A549 (cell line): ENCODE measurements around the gene SLC16A4. TPM values are rescaled to one million over a fixed set of nuclear protein-coding genes. Genes with fewer than 3 reads are reported as not detected.
A peak's percentile ranks its signal among the peaks of the same experiment; 100 is the strongest.

ENCODE experiments used
- ATAC-seq, 2 experiments: fragments of 200-7000 bp in 1 of 2; fragments of >200 bp in 1 of 2; cut with Nextera tagmentation in 1 of 2; cut with Tn5 transposase in 1 of 2; 3 replicates each; pipeline versions ENCODE4 v1.8.0 to v1.9.1; 2018 to 2020; ENCODE audit warnings: mild to moderate bottlenecking in 1 of 2, moderate library complexity in 1 of 2
- CTCF ChIA-PET: fragments of 300-600 bp; sonication (Branson Sonifier 250); formaldehyde crosslinking; extraction: SDS; loops from one replicate; lab custom pipeline; 2021; ENCODE audit warnings: antibody characterized with exemption, inconsistent platforms; lab: Yijun Ruan, JAX
- POLR2A ChIA-PET: fragments of 350-600 bp; formaldehyde crosslinking; extraction: SDS; loops from one replicate; lab custom pipeline; 2021; ENCODE audit warnings: antibody characterized with exemption, inconsistent platforms; lab: Yijun Ruan, JAX
- DNase-seq, 2 experiments: peaks; one replicate each; pipeline versions ENCODE4 v3.0.0 to v3.0.0-alpha.2; 2011 to 2016; ENCODE audit warnings: low read depth in 1 of 2, low spot score in 1 of 2
- FAIRE-seq: peaks from 2 replicates; lab custom pipeline; 2011; peaks lifted over from hg19 to GRCh38; lab: Jason Lieb, UNC
- H3K27ac ChIP-seq, 2 experiments: fragments of >200 bp; sonication (Bioruptor Twin); formaldehyde crosslinking; 3 replicates each; pipeline ENCODE4 v1.5.1; 2016 to 2017
- H3K4me1 ChIP-seq: fragments of >200 bp; sonication (Bioruptor Twin); formaldehyde crosslinking; 3 replicates; pipeline ENCODE4 v1.6.1; 2016
- H3K4me2 ChIP-seq: fragments of >200 bp; sonication (Bioruptor Twin); formaldehyde crosslinking; 3 replicates; pipeline ENCODE4 v1.6.1; 2016
- H3K4me3 ChIP-seq: fragments of >200 bp; sonication (Bioruptor Twin); formaldehyde crosslinking; 3 replicates; pipeline ENCODE4 v1.5.1; 2016
- H3K9me3 ChIP-seq: fragments of >200 bp; sonication (Bioruptor Twin); formaldehyde crosslinking; 3 replicates; pipeline ENCODE4 v1.6.1; 2016
- BHLHE40 ChIP-seq: IDR thresholded peaks from 2 replicates; pipeline ENCODE4 v1.6.1; 2012; ENCODE audit warnings: low read depth, low read length, inconsistent platforms
- CBX2 ChIP-seq: fragments of 200-600 bp; sonication (generic); IDR thresholded peaks from 2 replicates; pipeline ENCODE4 v1.6.1; 2016; ENCODE audit warnings: low read depth, mild to moderate bottlenecking, borderline replicate concordance
- CBX8 ChIP-seq: fragments of 200-600 bp; sonication (generic); IDR thresholded peaks from 2 replicates; pipeline ENCODE4 v1.6.1; 2016
- CEBPB ChIP-seq, 2 experiments: fragments of >200 bp in 1 of 2; sonication (Bioruptor Twin) in 1 of 2; formaldehyde crosslinking in 1 of 2; IDR thresholded peaks; 2 replicates each; pipeline ENCODE4 v1.6.1; 2012 to 2016
- CHD2 ChIP-seq: fragments of 150-350 bp; IDR thresholded peaks from 2 replicates; pipeline ENCODE4 v1.6.1; 2014; ENCODE audit warnings: low read length; ENCODE audit not compliant: partially characterized antibody
- ESRRA ChIP-seq: fragments of 150-350 bp; IDR thresholded peaks from 2 replicates; pipeline ENCODE4 v1.6.1; 2014; ENCODE audit warnings: mild to moderate bottlenecking, low read length, borderline replicate concordance
- FOSL2 ChIP-seq, 2 experiments: fragments of 450-650 bp in 1 of 2; fragments of >200 bp in 1 of 2; sonication (Bioruptor Twin) in 1 of 2; formaldehyde crosslinking; IDR thresholded peaks; 2 replicates each; pipeline versions ENCODE4 v1.5.0 to v1.6.1; 2016 to 2020; ENCODE audit warnings: mild to moderate bottlenecking in 1 of 2, moderate library complexity in 1 of 2
- HOXB13 ChIP-seq: fragments of 250-450 bp; sonication (Bioruptor Pico); IDR thresholded peaks from 2 replicates; pipeline ENCODE4 v1.5.0; 2020; ENCODE audit warnings: low read depth, mild to moderate bottlenecking, moderate library complexity
- JUN ChIP-seq, 2 experiments: fragments of >200 bp; sonication (Bioruptor Twin); formaldehyde crosslinking; IDR thresholded peaks; 2 replicates in 1 of 2; 3 replicates in 1 of 2; pipeline ENCODE4 v1.6.1; 2016 to 2017
- JUNB ChIP-seq: fragments of >200 bp; sonication (Bioruptor Twin); formaldehyde crosslinking; IDR thresholded peaks from 2 replicates; pipeline ENCODE4 v1.6.1; 2016
- KDM5A ChIP-seq: fragments of 200-600 bp; sonication (generic); IDR thresholded peaks from 2 replicates; pipeline ENCODE4 v1.6.1; 2016; ENCODE audit warnings: antibody characterized with exemption, mild to moderate bottlenecking
- NFE2L2 ChIP-seq: fragments of 150-350 bp; conservative IDR thresholded peaks from 2 replicates; pipeline ENCODE4 v1.6.1; 2014; ENCODE audit warnings: low read length
- NR3C1 ChIP-seq: fragments of >200 bp; sonication (Bioruptor Twin); formaldehyde crosslinking; IDR thresholded peaks from 3 replicates; pipeline ENCODE4 v1.6.1; 2017
- RARB ChIP-seq: fragments of 250-450 bp; sonication (Bioruptor Pico); IDR thresholded peaks from 2 replicates; pipeline ENCODE4 v1.8.0; 2021; ENCODE audit warnings: mild to moderate bottlenecking, moderate library complexity
- SMC3 ChIP-seq: fragments of >200 bp; sonication (Bioruptor Twin); formaldehyde crosslinking; IDR thresholded peaks from 3 replicates; pipeline ENCODE4 v1.6.1; 2018; ENCODE audit warnings: inconsistent platforms
- TP53 ChIP-seq: fragments of 250-450 bp; sonication (Bioruptor Pico); IDR thresholded peaks from 2 replicates; pipeline ENCODE4 v1.5.0; 2021; ENCODE audit warnings: mild to moderate bottlenecking, moderate library complexity
- ZC3H11A ChIP-seq: fragments of 450-650 bp; IDR thresholded peaks from 2 replicates; pipeline ENCODE4 v1.6.1; 2014; ENCODE audit warnings: antibody characterized with exemption, mild to moderate bottlenecking
- ZFP36 ChIP-seq: fragments of 450-650 bp; IDR thresholded peaks from 2 replicates; pipeline ENCODE4 v1.6.1; 2014; ENCODE audit warnings: borderline replicate concordance; ENCODE audit not compliant: partially characterized antibody
- ZNF302 ChIP-seq: fragments of 250-450 bp; sonication (Bioruptor Pico); IDR thresholded peaks from 2 replicates; pipeline ENCODE4 v1.9.0; 2021; ENCODE audit warnings: inconsistent platforms, mild to moderate bottlenecking, moderate library complexity
- WGBS: methylation state at CpG from one replicate; pipeline ENCODE4 v1.1.6; 2017; ENCODE audit errors: missing lambda C conversion rate; 5-methylcytosine and 5-hydroxymethylcytosine counted together
- polyA plus RNA-seq, 4 experiments: library from polyadenylated mRNA; depleted of rRNA in 3 of 4; stranded (reverse); fragments of >200 nt; fragmentation: RNase III in 1 of 4; extraction: RNeasy Plus Mini Kit Qiagen cat#74134 plus additional on column Dnase treatment in 1 of 4; gene quantifications; 2 replicates in 3 of 4; 3 replicates in 1 of 4; pipeline ENCODE4 v1.2.3, GENCODE V29; 2011 to 2017
- TF ChIP-seq, protein P1 (sequence below): fragments of 250-450 bp; sonication (Bioruptor Pico); IDR thresholded peaks from 2 replicates; pipeline ENCODE4 v1.5.0; 2020; ENCODE audit warnings: low read depth, mild to moderate bottlenecking, moderate library complexity
- TF ChIP-seq, protein P2 (sequence below): fragments of 150-350 bp; IDR thresholded peaks from 2 replicates; pipeline ENCODE4 v1.6.1; 2014; ENCODE audit warnings: low read depth, mild to moderate bottlenecking, low read length

The SLC16A4 gene
- polyA plus RNA-seq, 2 of the 4 experiments (the other 2 are of a cell fraction), result 61.0 to 176 TPM

DNA sequence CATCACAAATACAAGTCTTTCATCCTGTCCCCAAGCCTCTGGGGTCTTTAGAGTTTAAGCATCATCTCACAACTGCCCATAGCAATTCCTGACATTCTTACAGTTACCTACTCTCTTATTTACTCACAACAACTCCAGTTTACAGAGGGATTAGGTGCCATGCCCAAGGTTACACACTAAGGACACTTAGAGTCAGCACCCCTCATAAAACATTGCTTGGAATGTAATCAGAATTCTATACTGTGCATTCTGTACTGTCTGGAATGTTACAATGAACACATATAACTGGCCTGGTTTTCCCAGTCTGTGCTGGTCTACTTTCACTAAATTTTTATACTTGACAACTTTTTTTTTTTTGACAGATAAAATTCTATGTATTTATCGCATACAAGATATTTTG, 66.2 kb downstream of the SLC16A4 start:
- no peak for DNase-seq
- WGBS, result 86% methylated on average over 1 of the region's 1 CpG
- CTCF ChIA-PET, result interaction anchor here (2.3 to 2.4 kb wide), 2 partner anchors 12 to 116 kb away, joined by 9 to 10 read pairs; no protein-coding TSS in a partner anchor

GRCh38 chr1:110321846-110322245, 69.0 kb downstream of the SLC16A4 start:
- POLR2A ChIA-PET, result no interaction called here
- CTCF ChIA-PET, result interaction anchor here (1.0 to 1.1 kb wide), 2 partner anchors 9 to 114 kb away, joined by 4 to 5 read pairs; no protein-coding TSS in a partner anchor

More for the DNA sequence above, 66.2 kb downstream of the SLC16A4 start:
- TF ChIP-seq HOXB13, result no peak
- no peak for TF ChIP-seq TP53
- TF ChIP-seq, all 56 proteins: peak for 0
- FAIRE-seq (no peak), ATAC-seq (0 out of 6 replicates have a peak, but pooled peaks of 1 of the 2 experiments have one; percentile 19)
- POLR2A ChIA-PET, result no interaction called here
- Histone ChIP-seq H3K4me3 (no peak overlapping the region), H3K9me3 (peaks cover 8% of the 10 kb centered on the region; the same call in 1 of the 3 replicates), H3K27ac (no peak overlapping the region), H3K4me2 (no peak overlapping the region), H3K4me1 (no peaks in the 10 kb centered on the region)

DNA sequence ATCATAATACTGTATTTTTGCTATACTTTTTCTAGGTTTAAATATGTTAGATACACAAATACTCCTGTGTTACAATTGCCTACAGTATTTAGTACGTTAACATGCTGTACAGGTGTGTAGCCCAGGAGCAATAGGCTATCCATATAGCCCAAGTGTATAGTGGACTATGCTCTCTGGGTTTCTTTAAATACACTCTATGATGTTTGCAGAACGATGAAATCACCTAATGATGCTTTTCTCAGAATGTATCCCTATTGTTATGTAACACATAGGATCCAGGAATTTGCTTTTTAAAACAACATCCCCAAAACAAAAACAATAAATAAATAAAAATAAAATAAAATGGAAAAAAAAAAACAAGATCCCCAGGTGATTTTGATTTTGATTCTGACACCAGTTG, 69.8 kb downstream of the SLC16A4 start:
- TF ChIP-seq, protein P1, sequence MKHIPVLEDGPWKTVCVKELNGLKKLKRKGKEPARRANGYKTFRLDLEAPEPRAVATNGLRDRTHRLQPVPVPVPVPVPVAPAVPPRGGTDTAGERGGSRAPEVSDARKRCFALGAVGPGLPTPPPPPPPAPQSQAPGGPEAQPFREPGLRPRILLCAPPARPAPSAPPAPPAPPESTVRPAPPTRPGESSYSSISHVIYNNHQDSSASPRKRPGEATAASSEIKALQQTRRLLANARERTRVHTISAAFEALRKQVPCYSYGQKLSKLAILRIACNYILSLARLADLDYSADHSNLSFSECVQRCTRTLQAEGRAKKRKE, result no peak
- TF ChIP-seq CHD2 (no peak), ZC3H11A (no peak), ZFP36 (no peak), CBX2 (no peak)
- Histone ChIP-seq H3K9me3 (0 out of 3 replicates have a peak, but pooled peaks cover 4% of the 10 kb centered on the region), H3K4me1 (no peaks in the 10 kb centered on the region), H3K4me2 (no peak overlapping the region), H3K27ac (no peak overlapping the region), H3K4me3 (no peak overlapping the region)
- DNase-seq (no peak), ATAC-seq (no peak), FAIRE-seq (no peak)
- ChIA-PET POLR2A (no interaction called here), CTCF (interaction anchor here (0.9 to 1.1 kb wide), 4 partner anchors 8 to 118 kb away, joined by 4 to 5 read pairs (median 4); no protein-coding TSS in a partner anchor)
- WGBS, result 42% methylated on average over 2 of the region's 2 CpGs

More at GRCh38 chr1:110321846-110322245, 69.0 kb downstream of the SLC16A4 start:
- Histone ChIP-seq H3K4me2 (no peak overlapping the region), H3K9me3 (0 out of 3 replicates have a peak, but pooled peaks cover 4% of the 10 kb centered on the region), H3K4me1 (no peaks in the 10 kb centered on the region), H3K4me3 (no peak overlapping the region), H3K27ac (no peak overlapping the region)
- WGBS, result 86% methylated on average over 4 of the region's 4 CpGs
- DNase-seq, result no peak
- no peak for FAIRE-seq
- TF ChIP-seq SMC3 (no peak), JUN (IDR thresholded peaks at IDR 0.05) (no peak), ZFP36 (no peak), CBX2 (no peak), NFE2L2 (no peak), BHLHE40 (no peak), CEBPB (IDR thresholded peaks at IDR 0.05) (no peak), JUNB (no peak), CBX8 (no peak), ZNF302 (CRISPR knock-in tag) (no peak), TP53 (no peak), ESRRA (no peak), ZC3H11A (no peak), RARB (CRISPR knock-in tag) (no peak), HOXB13 (no peak), NR3C1 (no peak), FOSL2 (IDR thresholded peaks at IDR 0.05) (no peak), FOSL2 (CRISPR knock-in tag; IDR thresholded peaks at IDR 0.05) (no peak), KDM5A (no peak)
- TF ChIP-seq, protein P2, sequence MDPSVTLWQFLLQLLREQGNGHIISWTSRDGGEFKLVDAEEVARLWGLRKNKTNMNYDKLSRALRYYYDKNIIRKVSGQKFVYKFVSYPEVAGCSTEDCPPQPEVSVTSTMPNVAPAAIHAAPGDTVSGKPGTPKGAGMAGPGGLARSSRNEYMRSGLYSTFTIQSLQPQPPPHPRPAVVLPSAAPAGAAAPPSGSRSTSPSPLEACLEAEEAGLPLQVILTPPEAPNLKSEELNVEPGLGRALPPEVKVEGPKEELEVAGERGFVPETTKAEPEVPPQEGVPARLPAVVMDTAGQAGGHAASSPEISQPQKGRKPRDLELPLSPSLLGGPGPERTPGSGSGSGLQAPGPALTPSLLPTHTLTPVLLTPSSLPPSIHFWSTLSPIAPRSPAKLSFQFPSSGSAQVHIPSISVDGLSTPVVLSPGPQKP, result no peak
- no peak for ATAC-seq
